Measurements from ENCODE around the gene CFB.

- TF ChIP-seq, protein P1, sequence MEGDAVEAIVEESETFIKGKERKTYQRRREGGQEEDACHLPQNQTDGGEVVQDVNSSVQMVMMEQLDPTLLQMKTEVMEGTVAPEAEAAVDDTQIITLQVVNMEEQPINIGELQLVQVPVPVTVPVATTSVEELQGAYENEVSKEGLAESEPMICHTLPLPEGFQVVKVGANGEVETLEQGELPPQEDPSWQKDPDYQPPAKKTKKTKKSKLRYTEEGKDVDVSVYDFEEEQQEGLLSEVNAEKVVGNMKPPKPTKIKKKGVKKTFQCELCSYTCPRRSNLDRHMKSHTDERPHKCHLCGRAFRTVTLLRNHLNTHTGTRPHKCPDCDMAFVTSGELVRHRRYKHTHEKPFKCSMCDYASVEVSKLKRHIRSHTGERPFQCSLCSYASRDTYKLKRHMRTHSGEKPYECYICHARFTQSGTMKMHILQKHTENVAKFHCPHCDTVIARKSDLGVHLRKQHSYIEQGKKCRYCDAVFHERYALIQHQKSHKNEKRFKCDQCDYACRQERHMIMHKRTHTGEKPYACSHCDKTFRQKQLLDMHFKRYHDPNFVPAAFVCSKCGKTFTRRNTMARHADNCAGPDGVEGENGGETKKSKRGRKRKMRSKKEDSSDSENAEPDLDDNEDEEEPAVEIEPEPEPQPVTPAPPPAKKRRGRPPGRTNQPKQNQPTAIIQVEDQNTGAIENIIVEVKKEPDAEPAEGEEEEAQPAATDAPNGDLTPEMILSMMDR (IDR thresholded peaks at IDR 0.05; ENCODE audit: low read depth, low read length, poor library complexity, severe bottlenecking) = no peak
- TF ChIP-seq EZH2phosphoT487 (IDR thresholded peaks at IDR 0.05; ENCODE audit: borderline replicate concordance, low read length) = no peak
Observed at GRCh38 chr6:31897612-31898382, 48.1 kb upstream of the CFB start, which contains the start of gene EHMT2.
